ENCODE results near the gene B9D2.
A peak's percentile ranks its signal among the peaks of the same experiment; 100 is the strongest.
"Not testable (repeated sequence)": the region's sequence is repeated elsewhere in the genome, so short reads cannot be mapped to it uniquely, and the experiment has no call there.

B9D2 gene

GRCh38 chr19:41386442-41386841 lies 22.5 kb upstream of the B9D2 start:
- DNase-seq = no peak

DNA sequence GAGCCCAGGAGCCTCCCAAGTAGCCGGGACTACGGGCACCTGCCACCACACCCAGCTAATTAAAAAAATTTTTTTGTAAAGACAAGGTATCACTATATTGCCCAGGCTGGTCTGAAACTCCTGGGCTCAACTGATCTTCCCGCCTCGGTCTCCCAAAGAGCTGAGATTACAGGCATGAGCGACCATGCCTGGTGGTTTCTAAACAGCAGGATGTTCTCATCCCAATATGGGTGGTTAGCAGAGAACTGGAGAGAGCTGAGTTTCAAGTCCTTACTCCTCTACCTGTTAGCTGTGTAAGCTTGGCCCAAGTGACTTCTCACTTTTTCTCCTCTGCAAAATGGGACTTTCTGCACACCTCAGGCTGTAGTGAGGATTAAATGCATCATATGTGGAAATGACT lies 20.4 kb upstream of the B9D2 start:
- no peak for DNase-seq

DNA sequence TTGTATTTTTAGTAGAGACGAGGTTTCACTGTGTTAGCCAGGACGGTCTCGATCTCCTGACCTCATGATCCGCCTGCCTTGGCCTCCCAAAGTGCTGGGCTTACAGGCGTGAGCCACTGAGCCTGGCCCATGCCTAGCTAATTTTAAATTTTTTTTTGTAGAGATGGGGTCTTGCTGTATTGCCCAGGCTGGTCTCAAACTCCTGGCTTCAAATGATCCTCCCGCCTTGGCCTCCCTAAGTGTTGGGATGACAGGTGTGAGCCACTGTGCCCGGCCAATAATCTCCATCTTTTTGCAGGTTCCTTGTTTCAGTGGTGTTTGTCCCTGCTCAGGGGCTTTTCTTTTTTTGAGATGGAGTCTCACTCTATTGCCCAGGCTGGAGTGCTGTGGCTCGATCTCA lies 17.6 kb upstream of the B9D2 start:
- not testable (repeated sequence) for DNase-seq

DNA sequence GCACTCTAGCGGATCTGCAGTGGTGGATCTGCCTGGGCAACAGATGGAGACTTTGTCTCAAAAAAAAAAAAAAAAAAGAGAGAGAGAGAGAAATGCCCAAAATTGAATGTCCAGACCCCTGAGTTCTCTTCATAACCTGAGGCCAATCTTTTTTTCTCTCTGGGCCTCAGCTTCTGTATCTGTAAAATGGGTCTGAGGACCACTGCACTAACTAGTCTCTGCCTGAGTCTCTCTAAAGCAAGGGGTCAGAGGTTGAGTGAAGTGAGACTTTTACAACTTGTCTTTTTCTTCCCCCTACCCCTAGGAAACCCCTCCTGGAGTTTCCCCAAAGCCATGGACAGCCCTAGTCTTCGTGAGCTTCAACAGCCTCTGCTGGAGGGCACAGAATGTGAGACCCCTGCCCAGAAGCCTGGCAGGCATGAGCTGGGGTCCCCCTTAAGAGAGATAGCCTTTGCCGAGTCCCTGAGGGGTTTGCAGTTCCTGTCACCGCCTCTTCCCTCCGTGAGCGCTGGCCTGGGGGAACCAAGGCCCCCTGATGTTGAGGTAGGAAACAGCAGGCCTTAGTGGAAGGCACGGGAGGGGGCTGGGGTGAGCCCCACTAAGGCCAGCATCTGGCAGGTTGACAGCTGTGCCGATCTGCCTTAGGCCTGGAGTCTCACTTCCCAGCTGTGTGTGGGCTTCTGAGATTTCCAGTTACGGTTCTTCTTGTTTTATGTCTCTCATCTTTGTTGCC lies 14.2 kb upstream of the B9D2 start:
- DNase-seq = peak; percentile 49

DNA sequence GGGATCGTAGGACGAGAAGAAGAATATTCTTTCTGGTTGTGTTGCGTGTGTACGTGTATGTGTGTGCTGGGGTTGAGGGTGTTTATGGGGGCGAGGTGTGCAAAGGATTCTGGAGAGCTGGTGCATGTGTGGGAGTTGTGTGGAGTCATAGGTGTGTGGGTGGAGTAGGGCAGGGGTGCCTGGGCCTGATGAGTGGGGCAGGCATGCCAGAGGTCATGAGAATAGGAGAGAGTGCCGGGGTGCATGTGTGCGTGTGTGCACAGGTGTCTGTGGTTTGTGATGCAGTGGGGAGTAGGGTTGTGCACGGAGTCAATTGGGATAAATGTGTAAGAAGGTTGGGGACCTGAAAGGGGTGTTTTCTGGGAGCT lies 13.0 kb upstream of the B9D2 start:
- DNase-seq = no peak

GRCh38 chr19:41376241-41376997 lies 12.5 kb upstream of the B9D2 start, which contains the start of gene TMEM91:
TMEM91 (plus strand) TSS chr19:41376533; CDS start chr19:41378310, 1,777 bp downstream.
- DNase-seq = peak; percentile 76

- peak; percentile 98 for DNase-seq
Measured at GRCh38 chr19:41373993-41374392, 10.0 kb upstream of the B9D2 start.

DNA sequence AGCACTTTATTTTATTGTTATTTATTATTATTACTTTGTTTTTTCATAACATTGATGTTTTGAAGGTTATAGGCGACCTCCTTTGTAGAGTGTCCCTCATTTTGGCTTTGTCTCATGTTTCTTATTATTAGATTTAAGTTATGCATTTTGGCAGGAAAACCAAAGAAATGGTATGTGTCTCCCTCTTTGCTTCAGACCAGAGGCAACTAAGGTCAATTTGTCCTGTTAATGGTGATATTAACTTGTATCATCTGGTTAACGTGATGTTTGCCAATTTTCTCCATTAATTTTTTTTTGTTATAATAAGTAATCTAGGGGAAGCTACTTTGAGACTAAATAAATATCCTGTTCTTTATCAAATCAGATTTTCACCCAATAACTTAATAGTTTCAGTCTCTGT lies 8.6 kb upstream of the B9D2 start:
- DNase-seq = no peak

GRCh38 chr19:41371541-41371940 lies 7.6 kb upstream of the B9D2 start:
- no peak for DNase-seq

DNA sequence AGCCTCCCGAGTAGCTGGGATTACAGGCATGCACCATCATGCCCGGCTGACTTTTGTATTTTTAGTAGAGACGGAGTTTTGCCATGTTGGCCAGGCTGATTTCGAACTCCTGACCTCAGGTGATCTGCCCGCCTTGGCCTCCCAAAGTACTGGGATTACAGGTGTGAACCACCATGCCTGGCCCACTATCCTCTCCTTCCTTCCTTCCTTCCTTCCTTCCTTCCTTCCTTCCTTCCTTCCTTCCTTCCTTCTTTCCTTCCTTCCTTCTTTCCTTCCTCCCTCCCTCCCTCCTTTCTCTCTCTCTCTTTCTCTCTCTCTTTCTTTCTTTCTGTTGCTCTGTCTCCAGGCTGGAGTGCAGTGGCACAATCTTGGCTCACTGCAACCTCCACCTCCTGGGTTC lies 7.2 kb upstream of the B9D2 start:
- DNase-seq = not testable (repeated sequence)

DNA sequence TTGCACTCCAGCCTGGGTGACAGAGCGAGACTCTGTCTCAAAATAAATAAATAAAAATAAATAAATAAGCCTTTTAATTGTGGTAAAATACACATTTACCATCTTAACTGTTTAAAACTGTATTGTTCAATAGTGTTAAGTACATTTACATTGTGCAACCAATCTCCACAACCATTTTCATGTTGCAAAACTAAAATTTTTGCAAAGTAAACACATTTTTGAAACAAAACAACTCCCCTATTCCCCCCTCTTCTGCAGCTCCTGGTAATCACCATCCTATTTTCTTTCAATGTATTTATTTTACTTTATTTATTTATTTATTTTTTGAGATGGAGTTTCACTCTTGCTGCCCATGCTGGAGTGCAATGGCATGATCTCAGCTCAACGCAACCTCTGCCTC lies 5.8 kb upstream of the B9D2 start:
- no peak for DNase-seq

DNA sequence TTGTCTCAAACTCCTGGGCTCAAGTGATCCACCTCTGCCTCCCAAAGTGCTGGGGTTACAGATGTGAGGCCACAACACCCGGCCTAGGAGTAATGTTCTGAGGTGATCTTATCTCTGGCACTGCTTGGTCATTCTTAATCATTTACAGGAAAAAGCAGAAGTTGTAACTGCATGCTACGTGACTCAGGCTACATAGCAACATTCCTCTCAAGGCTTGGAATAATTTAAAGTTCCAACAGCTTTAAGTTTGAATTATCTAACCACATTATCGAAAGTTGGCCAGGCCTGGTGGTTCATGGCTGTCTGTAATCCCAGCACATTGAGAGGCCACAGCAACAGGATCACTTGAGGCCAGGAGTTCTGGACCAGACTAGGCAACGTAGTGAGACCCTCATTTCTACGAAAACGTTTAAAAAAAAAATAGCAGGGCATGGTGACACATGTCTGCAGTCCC lies 3.9 kb upstream of the B9D2 start:
- DNase-seq = no peak

- DNase-seq = no peak
Measured at GRCh38 chr19:41366089-41366488, 2.1 kb upstream of the B9D2 start.

DNA sequence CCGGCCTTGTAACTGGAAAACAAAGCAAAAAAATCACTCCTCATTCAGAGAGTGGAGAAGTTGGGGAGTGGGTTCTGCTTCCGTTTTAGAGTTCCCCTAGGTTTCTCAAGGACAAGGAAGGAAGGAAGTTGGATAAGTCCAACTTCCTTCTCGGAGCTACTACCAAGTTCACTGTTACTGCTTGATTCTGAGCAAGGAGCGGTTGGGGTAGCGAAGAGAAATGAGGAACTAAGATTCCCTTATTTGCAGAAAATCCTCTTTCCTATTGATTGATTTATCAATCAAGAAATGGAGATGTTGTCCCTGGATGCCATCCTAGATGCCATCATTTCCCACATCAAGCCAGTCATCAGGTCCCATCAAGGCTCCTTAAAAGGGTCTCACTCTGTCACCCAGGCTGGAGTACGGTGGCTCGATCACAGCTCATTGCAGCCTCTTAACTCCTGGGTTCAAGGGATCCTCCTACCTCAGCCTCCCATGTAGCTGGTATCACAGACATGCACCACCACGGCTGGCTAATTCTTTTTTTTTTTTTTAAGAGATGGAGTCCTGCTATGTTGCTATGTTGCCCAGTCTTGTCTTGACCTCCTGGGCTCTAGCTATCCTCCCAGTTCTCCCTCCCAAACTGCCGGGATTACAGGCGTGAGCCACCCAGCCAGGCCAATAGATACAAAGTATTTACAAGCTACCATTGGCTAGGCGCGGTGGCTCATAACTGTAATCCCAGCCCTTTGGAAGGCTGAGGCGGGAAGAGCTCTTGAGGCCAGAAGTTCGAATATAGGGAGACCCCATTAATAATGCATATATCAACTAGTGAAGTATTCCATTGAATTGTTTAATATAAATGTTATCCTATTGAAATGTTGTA lies 809 bp upstream of the B9D2 start:
- no peak for DNase-seq

DNA sequence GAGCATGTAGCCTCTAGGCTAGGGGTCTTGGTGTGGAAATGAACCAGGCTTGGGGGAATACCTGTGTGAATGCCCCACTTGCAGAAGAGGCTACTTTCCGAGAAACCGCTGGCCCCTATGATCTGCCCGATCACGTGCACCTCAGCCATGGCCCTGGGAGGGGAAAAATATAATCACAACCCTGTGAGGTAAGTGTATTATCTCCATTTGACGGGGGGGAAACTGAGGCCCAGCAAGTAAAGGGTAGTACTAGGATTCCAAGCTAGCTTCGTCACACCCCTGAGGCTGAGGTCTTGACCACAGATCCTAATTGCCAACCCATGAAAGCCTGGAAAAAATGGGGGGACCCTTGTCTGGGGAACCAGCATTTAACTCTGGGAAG lies 587 bp downstream of the B9D2 start:
- DNase-seq = no peak

DNA sequence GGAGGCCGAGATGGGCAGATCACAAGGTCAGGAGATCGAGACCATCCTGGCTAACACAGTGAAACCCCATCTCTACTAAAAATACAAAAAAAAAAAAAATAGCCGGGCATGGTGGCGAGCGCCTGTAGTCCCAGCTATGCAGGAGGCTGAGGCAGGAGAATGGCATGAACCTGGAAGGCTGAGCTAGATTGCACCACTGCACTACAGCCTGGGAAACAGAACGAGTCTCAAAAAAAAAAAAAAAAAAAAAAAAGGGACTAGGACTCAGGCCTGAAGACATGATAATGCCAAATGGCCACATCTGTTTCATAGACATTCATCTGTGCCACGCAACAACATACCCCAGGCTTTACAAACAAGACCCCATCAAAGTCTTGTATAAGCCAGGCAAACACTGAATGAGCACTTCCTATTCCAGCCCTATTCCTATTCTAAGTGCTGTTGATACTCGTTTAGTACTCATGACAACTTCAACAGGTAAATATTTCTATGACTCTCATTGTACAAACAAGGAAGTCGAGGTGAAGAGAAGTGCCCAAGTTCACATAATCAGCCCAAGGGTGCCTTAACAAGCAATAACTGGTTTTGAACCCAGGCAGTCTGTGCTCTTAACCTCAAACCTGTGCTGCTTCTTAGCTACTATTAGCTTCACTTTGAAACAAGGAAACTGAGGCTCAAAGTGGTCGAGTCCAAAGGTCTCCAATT lies 1.7 kb downstream of the B9D2 start:
- no peak for DNase-seq

- DNase-seq = no peak
Measured at GRCh38 chr19:41359741-41360140, 4.2 kb downstream of the B9D2 start.

GRCh38 chr19:41357746-41358145 lies 6.2 kb downstream of the B9D2 start:
- no peak for DNase-seq

GRCh38 chr19:41356984-41357739 lies 6.8 kb downstream of the B9D2 start:
- no peak for DNase-seq

DNA sequence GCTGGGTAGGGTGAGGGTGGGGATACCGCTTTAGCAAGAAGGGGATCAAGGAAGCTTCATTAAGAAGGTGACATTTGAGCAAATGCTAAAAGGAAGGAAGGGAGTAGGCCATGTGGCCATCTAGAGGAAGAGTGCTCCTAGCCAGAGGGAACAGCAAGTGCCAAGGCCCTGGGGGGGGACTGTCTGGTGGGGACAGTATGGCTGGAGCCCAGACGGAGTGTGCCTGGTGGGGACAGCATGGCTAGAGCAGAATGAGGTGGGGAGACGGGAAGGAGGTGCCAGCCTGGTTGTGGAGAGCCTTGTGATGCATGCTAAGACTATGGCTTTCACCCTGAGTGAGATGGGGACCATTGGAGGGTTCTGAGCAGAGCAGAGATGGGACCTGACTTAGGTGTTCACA lies 8.1 kb downstream of the B9D2 start:
- DNase-seq = no peak

DNA sequence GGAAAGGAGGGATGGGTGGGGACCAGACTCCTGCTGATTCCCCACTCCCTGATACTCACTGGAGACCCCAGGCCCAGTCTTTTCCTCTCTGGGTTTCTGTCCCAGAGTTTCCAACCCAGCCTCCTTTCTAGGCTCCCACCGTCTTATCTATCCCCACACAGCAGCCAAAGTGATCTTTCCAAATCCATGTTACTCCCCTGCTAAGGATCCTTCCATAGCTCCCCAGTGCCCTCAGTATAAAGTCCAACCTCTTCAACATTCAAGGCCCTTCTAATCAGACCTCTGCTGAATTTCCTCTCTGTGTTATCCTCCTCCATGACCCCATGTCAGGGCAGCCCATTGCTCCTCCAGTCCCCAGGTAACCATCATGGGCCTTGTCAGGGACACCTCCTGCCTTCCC lies 8.9 kb downstream of the B9D2 start:
- no peak for DNase-seq

GRCh38 chr19:41354343-41354953 lies 9.5 kb downstream of the B9D2 start:
- DNase-seq = no peak
